Measurements from ENCODE around the gene SLC47A2. TPM values are rescaled to one million over a fixed set of nuclear protein-coding genes. Genes with fewer than 3 reads are reported as not detected.

The SLC47A2 gene
- total RNA-seq, 3 donors from 2014 or later, result 0.15 to 0.66 TPM; not detected in 1

DNA sequence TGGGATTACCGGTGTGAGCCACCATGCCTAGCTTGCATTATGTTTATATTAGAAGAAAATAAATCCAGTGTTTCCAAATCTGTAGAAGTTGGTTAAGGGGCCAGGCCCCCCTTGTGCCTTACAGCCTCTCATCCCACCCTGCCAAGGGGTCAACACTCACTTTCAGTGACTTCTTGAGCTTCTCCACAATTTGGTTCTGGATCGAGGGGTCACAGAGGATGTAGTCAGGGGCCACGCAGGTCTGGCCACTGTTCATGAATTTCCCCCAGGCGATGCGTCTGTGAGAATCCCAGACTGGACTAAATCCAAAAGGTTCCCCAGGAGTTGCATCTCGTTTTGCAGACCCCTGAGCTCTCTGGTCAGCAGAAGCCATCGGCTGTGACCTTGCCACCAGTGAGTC lies 24.5 kb upstream of the SLC47A2 start:
- Histone ChIP-seq H3K4me3 (no peak overlapping the region), H3K27me3 (no peaks in the 10 kb centered on the region), H3K9me3 (no peaks in the 10 kb centered on the region), H3K36me3 (no peaks in the 10 kb centered on the region), H3K27ac (no peak overlapping the region), H3K4me1 (peaks cover 3 to 5% of the 10 kb centered on the region in 2 donors)
- DNase-seq (ENCODE audit: low spot score in 2 of 2), result no peak
- TF ChIP-seq POLR2AphosphoS5 (IDR thresholded peaks at IDR 0.05) (no peak), POLR2A (IDR thresholded peaks at IDR 0.05) (no peak), CTCF (IDR thresholded peaks at IDR 0.05) (no peak)
- intact Hi-C loops (cut with DNase I; ENCODE audit: low total_unique reads), result no loop called here

GRCh38 chr17:19739241-19740201 lies 23.1 kb upstream of the SLC47A2 start:
- Histone ChIP-seq H3K27me3 (no peaks in the 10 kb centered on the region), H3K4me3 (no peak overlapping the region), H3K27ac (no peak overlapping the region), H3K36me3 (no peaks in the 10 kb centered on the region), H3K4me1 (peaks cover 0 to 3% of the 10 kb centered on the region in 2 donors), H3K9me3 (no peaks in the 10 kb centered on the region)
- DNase-seq (ENCODE audit: low spot score in 2 of 2), result no peak
- intact Hi-C loops (cut with DNase I; ENCODE audit: low total_unique reads), result no loop called here
- TF ChIP-seq POLR2AphosphoS5 (IDR thresholded peaks at IDR 0.05), result no peak
- no peak for TF ChIP-seq CTCF (IDR thresholded peaks at IDR 0.05)
- no peak for TF ChIP-seq POLR2A (IDR thresholded peaks at IDR 0.05)

GRCh38 chr17:19738757-19739156 lies 22.4 kb upstream of the SLC47A2 start:
- no peaks in the 10 kb centered on the region for H3K9me3 ChIP-seq
- H3K36me3 ChIP-seq, result no peaks in the 10 kb centered on the region
- H3K27me3 ChIP-seq, result no peaks in the 10 kb centered on the region
- no peaks in the 10 kb centered on the region for H3K4me1 ChIP-seq
- no peak overlapping the region for H3K27ac ChIP-seq
- H3K4me3 ChIP-seq, result no peak overlapping the region
- DNase-seq (ENCODE audit: low spot score in 2 of 2), result no peak
- TF ChIP-seq POLR2A (IDR thresholded peaks at IDR 0.05) (no peak), POLR2AphosphoS5 (IDR thresholded peaks at IDR 0.05) (no peak), CTCF (IDR thresholded peaks at IDR 0.05) (no peak)
- intact Hi-C loops (cut with DNase I; ENCODE audit: low total_unique reads), result no loop called here

GRCh38 chr17:19738073-19738449 lies 21.7 kb upstream of the SLC47A2 start:
- Histone ChIP-seq H3K27me3 (no peaks in the 10 kb centered on the region), H3K4me3 (no peak overlapping the region), H3K4me1 (no peaks in the 10 kb centered on the region), H3K36me3 (no peaks in the 10 kb centered on the region), H3K9me3 (no peaks in the 10 kb centered on the region), H3K27ac (no peak overlapping the region)
- no peak for DNase-seq (ENCODE audit: low spot score in 2 of 2)
- TF ChIP-seq CTCF (IDR thresholded peaks at IDR 0.05) (no peak), POLR2AphosphoS5 (IDR thresholded peaks at IDR 0.05) (no peak), POLR2A (IDR thresholded peaks at IDR 0.05) (no peak)
- intact Hi-C loops (cut with DNase I; ENCODE audit: low total_unique reads), result no loop called here

GRCh38 chr17:19737305-19738072 lies 21.1 kb upstream of the SLC47A2 start:
- no peak for DNase-seq (ENCODE audit: low spot score in 2 of 2)
- Histone ChIP-seq H3K36me3 (no peaks in the 10 kb centered on the region), H3K27me3 (no peaks in the 10 kb centered on the region), H3K27ac (peak overlapping the region in 1 of 2 donors; percentile 7), H3K9me3 (no peaks in the 10 kb centered on the region), H3K4me1 (no peaks in the 10 kb centered on the region), H3K4me3 (no peak overlapping the region)
- intact Hi-C loops (cut with DNase I; ENCODE audit: low total_unique reads), result no loop called here
- TF ChIP-seq POLR2AphosphoS5 (IDR thresholded peaks at IDR 0.05) (no peak), POLR2A (IDR thresholded peaks at IDR 0.05) (no peak), CTCF (IDR thresholded peaks at IDR 0.05) (no peak)
